Adrenal gland (tissue), 5 donors: ENCODE results near the gene PLXNA2.

Experiments used
- POLR2A ChIP-seq, 2 donors: fragments of 450-650 bp; IDR thresholded peaks; one replicate each; pipeline ENCODE4 v1.6.1; 2017; ENCODE audit warnings: antibody characterized with exemption in 2 of 2, mild to moderate bottlenecking in 2 of 2, moderate library complexity in 1 of 2
- TF ChIP-seq, protein P1 (sequence below), 6 experiments: fragments of 450-650 bp in 4 of 6; fragments of 200-600 bp in 2 of 6; sonication (generic) in 1 of 6; IDR thresholded peaks; 1 replicate in 5 of 6; 2 replicates in 1 of 6; pipeline versions ENCODE4 v1.5.1 to v1.8.0; 2016 to 2021; ENCODE audit warnings: antibody characterized with exemption in 6 of 6, mild to moderate bottlenecking in 2 of 6, moderate library complexity in 1 of 6
- donor health status: DM: no; HTN: no; CAD: no.

DNA sequence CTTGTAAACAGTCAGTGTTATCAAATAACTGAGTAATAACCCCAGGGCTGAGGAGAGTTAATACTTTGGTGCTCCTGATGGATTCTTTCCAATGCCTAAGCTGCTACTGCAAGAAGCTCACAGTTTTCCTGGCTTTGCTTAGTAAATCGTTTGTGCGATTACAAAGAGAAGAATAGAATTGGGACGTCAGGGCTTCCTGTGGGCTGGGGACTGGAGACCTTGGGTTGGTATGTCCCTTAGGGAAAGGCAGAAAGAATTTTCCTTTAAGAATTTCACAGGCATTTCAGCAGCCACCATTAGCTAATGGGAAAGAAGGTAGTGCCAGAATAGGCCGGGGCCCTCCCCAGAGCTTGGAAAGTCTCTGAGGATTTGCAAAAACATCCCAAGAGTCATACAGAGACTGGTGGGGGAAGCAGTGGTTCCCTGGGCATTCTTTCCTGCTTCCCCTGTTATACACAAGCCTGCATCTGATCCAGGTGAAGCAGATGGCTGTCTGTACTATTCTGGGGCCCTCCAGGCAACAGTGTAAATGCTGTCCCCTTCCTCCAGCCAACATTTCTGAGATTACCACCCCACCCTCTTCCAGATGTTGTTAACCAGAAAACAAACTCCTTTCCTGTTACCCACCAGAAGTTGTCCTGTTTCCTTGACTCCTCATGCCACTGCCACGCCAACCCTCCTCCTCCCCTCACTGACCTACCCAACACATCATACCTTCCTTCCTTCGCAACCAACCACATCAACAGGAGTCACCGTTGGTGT, 40.2 kb downstream of the PLXNA2 start:
- TF ChIP-seq, protein P1, sequence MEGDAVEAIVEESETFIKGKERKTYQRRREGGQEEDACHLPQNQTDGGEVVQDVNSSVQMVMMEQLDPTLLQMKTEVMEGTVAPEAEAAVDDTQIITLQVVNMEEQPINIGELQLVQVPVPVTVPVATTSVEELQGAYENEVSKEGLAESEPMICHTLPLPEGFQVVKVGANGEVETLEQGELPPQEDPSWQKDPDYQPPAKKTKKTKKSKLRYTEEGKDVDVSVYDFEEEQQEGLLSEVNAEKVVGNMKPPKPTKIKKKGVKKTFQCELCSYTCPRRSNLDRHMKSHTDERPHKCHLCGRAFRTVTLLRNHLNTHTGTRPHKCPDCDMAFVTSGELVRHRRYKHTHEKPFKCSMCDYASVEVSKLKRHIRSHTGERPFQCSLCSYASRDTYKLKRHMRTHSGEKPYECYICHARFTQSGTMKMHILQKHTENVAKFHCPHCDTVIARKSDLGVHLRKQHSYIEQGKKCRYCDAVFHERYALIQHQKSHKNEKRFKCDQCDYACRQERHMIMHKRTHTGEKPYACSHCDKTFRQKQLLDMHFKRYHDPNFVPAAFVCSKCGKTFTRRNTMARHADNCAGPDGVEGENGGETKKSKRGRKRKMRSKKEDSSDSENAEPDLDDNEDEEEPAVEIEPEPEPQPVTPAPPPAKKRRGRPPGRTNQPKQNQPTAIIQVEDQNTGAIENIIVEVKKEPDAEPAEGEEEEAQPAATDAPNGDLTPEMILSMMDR (IDR thresholded peaks at IDR 0.05), result no peak
- TF ChIP-seq POLR2A (IDR thresholded peaks at IDR 0.05), result no peak
